IMR-90 (cell line): ENCODE data around the gene SLC6A17. TPM values are rescaled to one million over a fixed set of nuclear protein-coding genes. Genes with fewer than 3 reads are reported as not detected.

Experiments used
- ATAC-seq: fragments of 200-7000 bp; cut with Tn5 transposase; 2 replicates; pipeline ENCODE4 v1.9.1; 2020; ENCODE audit warnings: low read depth, mild to moderate bottlenecking, moderate library complexity
- BruUV-seq: library from RNA; stranded (reverse); fragments of 400-500 nt; replicated peaks from 2 replicates; lab custom pipeline; 2021; lab: Mats Ljungman, UMichigan
- CTCF ChIA-PET: fragments of 300-600 bp; formaldehyde crosslinking; extraction: SDS; loops from one replicate; lab custom pipeline; 2021; ENCODE audit warnings: antibody characterized with exemption; lab: Yijun Ruan, JAX
- POLR2A ChIA-PET: fragments of 300-600 bp; sonication (Branson Sonifier 250); formaldehyde crosslinking; loops from one replicate; lab custom pipeline; 2022; ENCODE audit warnings: antibody characterized with exemption; ENCODE audit not compliant: unreplicated experiment; lab: Charles Lee
- DNase-seq: peaks from one replicate; pipeline ENCODE4 v3.0.0; 2013
- H2AFZ ChIP-seq: replicated peaks from 2 replicates; pipeline ENCODE3; 2013; ENCODE audit warnings: low read length, mild to moderate bottlenecking; ENCODE audit not compliant: poor library complexity
- H2AK5ac ChIP-seq: 2 replicates; pipeline ENCODE4 v1.6.1; 2013; ENCODE audit warnings: low read depth, low read length, inconsistent platforms
- H2AK9ac ChIP-seq: replicated peaks from 2 replicates; pipeline ENCODE3; 2013; ENCODE audit warnings: mild to moderate bottlenecking, low read depth, low read length, moderate library complexity; ENCODE audit not compliant: poor library complexity
- H2BK120ac ChIP-seq: 2 replicates; pipeline ENCODE4 v1.6.1; 2013; ENCODE audit warnings: low read depth, low read length, inconsistent platforms
- H2BK15ac ChIP-seq: 3 replicates; pipeline ENCODE4 v1.6.1; 2013; ENCODE audit warnings: low read depth, low read length, inconsistent platforms
- H2BK20ac ChIP-seq: 2 replicates; pipeline ENCODE4 v1.6.1; 2013; ENCODE audit warnings: low read depth, mild to moderate bottlenecking, inconsistent platforms, low read length, moderate library complexity
- H2BK5ac ChIP-seq: 2 replicates; pipeline ENCODE4 v1.6.1; 2013; ENCODE audit warnings: mild to moderate bottlenecking, low read depth, low read length, inconsistent platforms; ENCODE audit not compliant: poor library complexity, severe bottlenecking
- H3K14ac ChIP-seq: replicated peaks from 2 replicates; pipeline ENCODE4 v1.6.1; 2013; ENCODE audit warnings: low read depth, low read length, inconsistent platforms
- H3K18ac ChIP-seq: 2 replicates; pipeline ENCODE4 v1.6.1; 2013; ENCODE audit warnings: low read depth, low read length, control low read depth
- H3K23ac ChIP-seq: 2 replicates; pipeline ENCODE4 v1.6.1; 2013; ENCODE audit warnings: low read depth, low read length, inconsistent platforms
- H3K27ac ChIP-seq: 2 replicates; pipeline ENCODE4 v1.5.1; 2013; ENCODE audit warnings: mild to moderate bottlenecking, control low read depth, low read length; ENCODE audit not compliant: insufficient read depth
- H3K27me3 ChIP-seq: 2 replicates; pipeline ENCODE4 v1.6.1; 2013; ENCODE audit warnings: low read length; ENCODE audit not compliant: control insufficient read depth, insufficient read depth
- H3K36me3 ChIP-seq: 2 replicates; pipeline ENCODE4 v1.6.1; 2013; ENCODE audit warnings: low read length, mixed read lengths; ENCODE audit not compliant: control insufficient read depth, insufficient read depth
- H3K4ac ChIP-seq: 2 replicates; pipeline ENCODE4 v1.6.1; 2013; ENCODE audit warnings: low read depth, low read length, inconsistent platforms
- H3K4me1 ChIP-seq: 2 replicates; pipeline ENCODE4 v1.6.1; 2013; ENCODE audit warnings: low read length, mixed read lengths; ENCODE audit not compliant: control insufficient read depth, insufficient read depth
- H3K4me2 ChIP-seq: 2 replicates; pipeline ENCODE4 v1.6.1; 2013; ENCODE audit warnings: low read depth, mild to moderate bottlenecking, control low read depth, low read length, moderate library complexity
- H3K4me3 ChIP-seq: 2 replicates; pipeline ENCODE4 v1.5.1; 2013; ENCODE audit warnings: low read depth, mild to moderate bottlenecking, control low read depth, low read length, moderate library complexity; ENCODE audit not compliant: insufficient read depth
- H3K56ac ChIP-seq: 2 replicates; pipeline ENCODE4 v1.6.1; 2013; ENCODE audit warnings: low read length, inconsistent platforms; ENCODE audit not compliant: insufficient read depth; ENCODE audit errors: extremely low read depth
- H3K79me1 ChIP-seq, 2 experiments: 2 replicates each; pipeline ENCODE4 v1.6.1; 2013; ENCODE audit warnings: low read length in 2 of 2, inconsistent platforms in 1 of 2, low read depth in 1 of 2
- H3K9ac ChIP-seq: 2 replicates; pipeline ENCODE4 v1.6.1; 2013; ENCODE audit warnings: low read depth, low read length, control low read depth
- H3K9me1 ChIP-seq: 2 replicates; pipeline ENCODE4 v1.6.1; 2013; ENCODE audit warnings: low read length, inconsistent platforms; ENCODE audit not compliant: insufficient read depth
- H3K9me3 ChIP-seq: 2 replicates; pipeline ENCODE4 v1.6.1; 2013; ENCODE audit warnings: low read length; ENCODE audit not compliant: control insufficient read depth, insufficient read depth
- H4K20me1 ChIP-seq: 2 replicates; pipeline ENCODE4 v1.6.1; 2013; ENCODE audit warnings: low read length, inconsistent platforms; ENCODE audit not compliant: insufficient read depth
- H4K5ac ChIP-seq: 2 replicates; pipeline ENCODE4 v1.6.1; 2013; ENCODE audit warnings: mild to moderate bottlenecking, low read depth, low read length, control low read depth
- H4K8ac ChIP-seq, 2 experiments: 2 replicates each; pipeline ENCODE4 v1.6.1; 2013; ENCODE audit warnings: low read depth in 2 of 2, low read length in 2 of 2, control low read depth in 1 of 2, inconsistent platforms in 1 of 2
- H4K91ac ChIP-seq: 2 replicates; pipeline ENCODE4 v1.6.1; 2013; ENCODE audit warnings: low read depth, low read length, inconsistent platforms; ENCODE audit not compliant: insufficient read depth
- MXI1 ChIP-seq: IDR thresholded peaks from 2 replicates; pipeline ENCODE4 v1.6.1; 2012; ENCODE audit warnings: low read depth, mild to moderate bottlenecking, low read length, moderate library complexity, borderline replicate concordance
- RAD21 ChIP-seq: IDR thresholded peaks from 2 replicates; pipeline ENCODE4 v1.6.1; 2012; ENCODE audit warnings: low read length, improper control_type of control experiment
- WGBS, 2 experiments: methylation state at CpG; one replicate each; pipeline versions ENCODE4 v1.1.5 to v1.1.7; 2013; ENCODE audit warnings: missing lambda C conversion rate in 2 of 2; ENCODE audit not compliant: insufficient read length in 1 of 2; ENCODE audit errors: extremely low coverage in 2 of 2; 5-methylcytosine and 5-hydroxymethylcytosine counted together
- dilution Hi-C: fragments of 300-500 bp; cut with HindIII; formaldehyde crosslinking; loops from one replicate; pipeline ENCODE4 v1.14.3; 2018; ENCODE audit warnings: low sequenced_read_pairs; ENCODE audit not compliant: unreplicated experiment
- in situ Hi-C: fragments of 300-500 bp; cut with MboI; formaldehyde crosslinking; loops from 3 replicates; pipeline ENCODE4 v1.14.3; 2019; ENCODE audit warnings: low sequenced_read_pairs, inconsistent platforms, mixed read lengths
- intact Hi-C: fragments of 100-400 bp; cut with micrococcal nuclease; formaldehyde crosslinking; loops from 2 replicates; pipeline ENCODE4 v1.10.0; 2022
- polyA plus RNA-seq, 3 experiments: library from polyadenylated mRNA; depleted of rRNA; stranded (reverse); fragments of >200 nt; gene quantifications; 2 replicates each; pipeline ENCODE4 v1.2.3, GENCODE V29; 2012; ENCODE audit warnings: low replicate concordance in 1 of 3
- total RNA-seq: library from RNA; depleted of rRNA; stranded (reverse); fragments of >200 nt; gene quantifications from 2 replicates; pipeline ENCODE4 v1.2.3, GENCODE V29; 2012

SLC6A17 gene
- total and polyA plus RNA-seq, 2 of the 4 experiments (the other 2 are of a cell fraction), result 0.54 to 0.82 TPM

- POLR2A ChIA-PET, result no interaction called here
- intact Hi-C loops (no loop called here), in situ Hi-C loops (no loop called here), dilution Hi-C loops (no loop called here)
- H3K9ac ChIP-seq, result no peak overlapping the region
- BruUV-seq, result no TSS peak
- WGBS, 2 experiments, result 86% methylated on average over 1 of the region's 5 CpGs; no CpG with 5 or more reads in 1 of the 2 experiments
- H2BK5ac ChIP-seq, result no peak overlapping the region
- ATAC-seq (no peak), DNase-seq (no peak)
- H3K79me1 ChIP-seq, result no peaks in the 10 kb centered on the region
- H3K23ac ChIP-seq, result no peak overlapping the region
- H3K18ac ChIP-seq, result no peak overlapping the region
- H2AK5ac ChIP-seq, result no peak overlapping the region
- no peak overlapping the region for H4K8ac ChIP-seq
- H2BK15ac ChIP-seq, result no peak overlapping the region
- no peak overlapping the region for H3K27ac ChIP-seq
- H4K91ac ChIP-seq, result no peak overlapping the region
- no peaks in the 10 kb centered on the region; the same call in 1 of the 2 replicates for H3K9me1 ChIP-seq
- H4K5ac ChIP-seq, result no peak overlapping the region
- peaks cover 23% of the 10 kb centered on the region for H3K27me3 ChIP-seq
- H3K4ac ChIP-seq, result no peak overlapping the region
- H2BK120ac ChIP-seq, result no peak overlapping the region
- no peak overlapping the region for H3K4me3 ChIP-seq
- no peak for TF ChIP-seq MXI1
- no peak for TF ChIP-seq RAD21
- H3K14ac ChIP-seq, result no peak overlapping the region
- H2BK20ac ChIP-seq, result no peak overlapping the region
- no peaks in the 10 kb centered on the region for H3K36me3 ChIP-seq
- H3K9me3 ChIP-seq, result no peaks in the 10 kb centered on the region
- H2AFZ ChIP-seq, result no peak overlapping the region
- H3K56ac ChIP-seq, result no peak overlapping the region
- no peak overlapping the region for H2AK9ac ChIP-seq
- CTCF ChIA-PET, result no interaction called here
- H3K4me1 ChIP-seq, result peaks cover 3% of the 10 kb centered on the region; the same call in 1 of the 2 replicates
- no peaks in the 10 kb centered on the region for H4K20me1 ChIP-seq
- no peak overlapping the region for H3K4me2 ChIP-seq
These were observed 34.2 kb downstream of the SLC6A17 start for GRCh38 chr1:110184446-110184845.
